Neural crest cell (in vitro differentiated cells): ENCODE results near the gene ENOSF1. TPM values are rescaled to one million over a fixed set of nuclear protein-coding genes. Genes with fewer than 3 reads are reported as not detected.

Experiments
- total RNA-seq: library from RNA; stranded (reverse); gene quantifications from 2 replicates; pipeline ENCODE4 v1.2.1, GENCODE V29; 2021

ENOSF1 gene
- total RNA-seq, 1 donor from 2014 or later: 78.6 TPM

Other genes starting within 250 kb of the ENOSF1 start
- 1.7 and 2.0 TPM in 2 replicates for gene COLEC12, start 211.9 kb downstream of the ENOSF1 start, total RNA-seq
- gene CETN1, start 132.2 kb downstream of the ENOSF1 start, total RNA-seq: not detected in 2 replicates
- 0.50 and 1.0 TPM in 2 replicates for gene CLUL1, start 115.6 kb downstream of the ENOSF1 start, total RNA-seq
- gene TYMS, start 55.0 kb downstream of the ENOSF1 start, total RNA-seq: 264 and 268 TPM in 2 replicates
- 54.7 and 58.7 TPM in 2 replicates for gene YES1, start 99.6 kb upstream of the ENOSF1 start, total RNA-seq
- gene ADCYAP1, start 192.2 kb upstream of the ENOSF1 start, total RNA-seq: 0.57 and 0.68 TPM in 2 replicates